Osteoblast (primary cell): ENCODE measurements around the gene INO80. TPM values are rescaled to one million over a fixed set of nuclear protein-coding genes. Genes with fewer than 3 reads are reported as not detected.
"Not testable (repeated sequence)": the region's sequence is repeated elsewhere in the genome, so short reads cannot be mapped to it uniquely, and the experiment has no call there.

ENCODE experiments used
- DNase-seq: peaks from one replicate; pipeline ENCODE4 v3.0.0; 2011; ENCODE audit warnings: low spot score, mixed read lengths; ENCODE audit not compliant: insufficient read length; ENCODE audit errors: missing footprints
- H2AFZ ChIP-seq: 2 replicates; pipeline ENCODE4 v1.6.0; 2011; ENCODE audit warnings: mild to moderate bottlenecking, low read length
- H3K27ac ChIP-seq: 2 replicates; pipeline ENCODE4 v1.5.1; 2011; ENCODE audit warnings: mild to moderate bottlenecking, low read depth, low read length, moderate library complexity
- H3K27me3 ChIP-seq: 2 replicates; pipeline ENCODE4 v1.6.0; 2012; ENCODE audit warnings: mild to moderate bottlenecking, control low read depth, inconsistent platforms, low read length, moderate library complexity; ENCODE audit not compliant: insufficient read depth
- H3K36me3 ChIP-seq: 2 replicates; pipeline ENCODE4 v1.5.1; 2011; ENCODE audit warnings: mild to moderate bottlenecking, low read length, control low read depth, moderate library complexity; ENCODE audit not compliant: insufficient read depth
- H3K4me1 ChIP-seq: 2 replicates; pipeline ENCODE4 v1.5.1; 2011; ENCODE audit warnings: mild to moderate bottlenecking, low read length, control low read depth, moderate library complexity; ENCODE audit not compliant: insufficient read depth
- H3K4me2 ChIP-seq: 2 replicates; pipeline ENCODE4 v1.6.0; 2011; ENCODE audit warnings: mild to moderate bottlenecking, low read length; ENCODE audit not compliant: insufficient read depth
- H3K4me3 ChIP-seq: fragments of 200-600 bp; sonication (generic); 3 replicates; pipeline ENCODE4 v1.5.1; 2012; ENCODE audit warnings: mild to moderate bottlenecking, low read length, inconsistent platforms; ENCODE audit not compliant: insufficient read depth
- H3K79me2 ChIP-seq: 2 replicates; pipeline ENCODE4 v1.6.0; 2012; ENCODE audit warnings: mild to moderate bottlenecking, low read length, control low read depth, inconsistent platforms; ENCODE audit not compliant: insufficient read depth
- H3K9me3 ChIP-seq: 2 replicates; pipeline ENCODE4 v1.5.1; 2011; ENCODE audit warnings: low read depth, low read length, control low read depth
- H4K20me1 ChIP-seq: 2 replicates; pipeline ENCODE4 v1.6.0; 2012; ENCODE audit warnings: mild to moderate bottlenecking, low read length, control low read depth; ENCODE audit not compliant: insufficient read depth
- CTCF ChIP-seq: IDR thresholded peaks from 2 replicates; pipeline ENCODE4 v1.5.1; 2011; ENCODE audit warnings: mild to moderate bottlenecking, low read depth, low read length, moderate library complexity; ENCODE audit errors: extremely low read depth
- total RNA-seq: library from RNA; depleted of rRNA; stranded (reverse); fragments of >200 nt; gene quantifications from 2 replicates; pipeline ENCODE4 v1.2.3, GENCODE V29; 2012

The INO80 gene
- total RNA-seq, 1 donor = 23.5 TPM

GRCh38 chr15:41133454-41133853 is 17.4 kb upstream of the INO80 start:
- Histone ChIP-seq H3K4me2 (no peak overlapping the region), H3K4me3 (no peak overlapping the region), H3K79me2 (no peaks in the 10 kb centered on the region), H3K36me3 (no peaks in the 10 kb centered on the region), H3K9me3 (no peaks in the 10 kb centered on the region), H4K20me1 (no peaks in the 10 kb centered on the region), H2AFZ (no peak overlapping the region), H3K27ac (no peak overlapping the region), H3K4me1 (no peaks in the 10 kb centered on the region), H3K27me3 (peaks cover 5% of the 10 kb centered on the region)
- no peak for DNase-seq
- TF ChIP-seq CTCF = no peak

- not testable (repeated sequence) for H3K79me2 ChIP-seq, H3K4me2 ChIP-seq, H3K9me3 ChIP-seq, H3K36me3 ChIP-seq, H3K27ac ChIP-seq, H2AFZ ChIP-seq, H3K27me3 ChIP-seq, H4K20me1 ChIP-seq, H3K4me3 ChIP-seq, H3K4me1 ChIP-seq
- DNase-seq = peak; percentile 9
Observed at GRCh38 chr15:41132094-41132493, 16.0 kb upstream of the INO80 start.

- TF ChIP-seq CTCF = no peak
Observed at GRCh38 chr15:41128174-41128902, 12.3 kb upstream of the INO80 start.

GRCh38 chr15:41125931-41126642 is 10.0 kb upstream of the INO80 start:
- no peak overlapping the region for H3K4me3 ChIP-seq
- H2AFZ ChIP-seq = no peak overlapping the region
- H3K79me2 ChIP-seq = no peaks in the 10 kb centered on the region
- H4K20me1 ChIP-seq = no peaks in the 10 kb centered on the region
- H3K4me1 ChIP-seq = no peaks in the 10 kb centered on the region
- H3K27me3 ChIP-seq = peaks cover 10% of the 10 kb centered on the region
- peak; percentile 51 for DNase-seq
- H3K9me3 ChIP-seq = no peaks in the 10 kb centered on the region
- H3K27ac ChIP-seq = no peak overlapping the region
- no peaks in the 10 kb centered on the region for H3K36me3 ChIP-seq
- no peak overlapping the region for H3K4me2 ChIP-seq
- no peak for TF ChIP-seq CTCF

More at GRCh38 chr15:41128174-41128902, 12.3 kb upstream of the INO80 start:
- no peak for DNase-seq
- H3K27ac ChIP-seq = no peak overlapping the region
- H3K9me3 ChIP-seq = no peaks in the 10 kb centered on the region
- no peaks in the 10 kb centered on the region for H3K79me2 ChIP-seq
- no peak overlapping the region for H2AFZ ChIP-seq
- no peaks in the 10 kb centered on the region for H3K36me3 ChIP-seq
- no peaks in the 10 kb centered on the region for H3K4me1 ChIP-seq
- H3K4me3 ChIP-seq = no peak overlapping the region
- H3K4me2 ChIP-seq = no peak overlapping the region
- peaks cover 13% of the 10 kb centered on the region for H3K27me3 ChIP-seq
- H4K20me1 ChIP-seq = no peaks in the 10 kb centered on the region
